ENCODE results near the gene PDGFRB. TPM values are rescaled to one million over a fixed set of nuclear protein-coding genes. Genes with fewer than 3 reads are reported as not detected.

Gene PDGFRB
- total and polyA plus RNA-seq, 9 of the 15 experiments (the other 6 are each of a cell fraction or from before 2014, with no cell fraction given): 0.01 to 1.5 (median 0.09) TPM; not detected in 3

DNA sequence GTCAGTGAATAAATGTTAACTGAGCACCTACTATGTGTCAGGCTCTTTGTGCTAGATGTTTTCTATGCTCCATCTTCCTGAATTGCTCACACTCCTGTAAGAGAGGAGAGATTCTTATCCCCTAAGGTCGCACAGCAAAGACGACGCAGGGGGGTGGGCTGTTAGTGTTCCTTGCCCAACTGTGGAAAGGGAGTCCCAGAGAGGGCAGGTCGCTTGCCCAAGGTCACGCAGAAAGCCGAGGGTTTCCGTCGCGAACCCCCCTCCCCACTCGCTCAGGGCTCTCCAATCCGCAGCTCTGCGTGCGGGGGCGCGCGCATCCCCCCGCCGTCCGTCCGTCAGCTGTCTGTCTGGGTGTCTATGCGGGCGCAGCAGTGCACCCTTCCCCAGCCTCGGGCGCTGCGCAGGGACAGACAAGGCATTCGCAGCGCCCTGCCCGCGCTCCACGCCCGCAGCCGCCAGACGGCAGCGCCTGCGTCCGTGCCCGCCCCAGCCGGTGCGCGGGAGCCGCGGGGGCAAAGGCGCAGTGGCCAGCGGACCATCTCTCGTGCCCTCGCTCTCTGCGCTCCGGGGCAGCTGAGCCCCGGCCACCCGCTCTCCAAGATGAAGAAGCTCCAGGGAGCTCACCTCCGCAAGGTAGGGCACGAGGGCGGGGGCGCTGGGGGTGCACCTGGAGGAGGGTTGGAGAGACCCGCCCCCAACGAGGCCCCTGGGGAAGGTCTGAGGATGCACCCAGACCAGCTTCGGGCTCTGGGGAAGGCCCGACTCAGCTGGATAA is 34.3 kb upstream of the PDGFRB start, which contains the start of gene SLC6A7:
Gene SLC6A7, plus strand, starts transcription at position 335 of the 775 bp plus-strand sequence. Its CDS starts 266 bp downstream, at position 601.
- peaks cover 0 to 7% of the 10 kb centered on the region in 2 experiments; a peak in 1 of 5 replicates for H3K4me1 ChIP-seq (replicated peaks in 1 of 2; ENCODE audit: control insufficient read depth in 2 of 2, insufficient read depth in 2 of 2, low read length in 2 of 2)
- H2AFZ ChIP-seq (ENCODE audit: low read depth, low read length): no peak within 1 kb of the TSS
- H4K20me1 ChIP-seq (replicated peaks; ENCODE audit: control insufficient read depth, insufficient read depth, low read length): 0 out of 2 replicates have a peak, but pooled peaks cover 7% of the 10 kb centered on the region
- no peak for ATAC-seq
- H3K36me3 ChIP-seq (ENCODE audit: control insufficient read depth, insufficient read depth, low read length): no peaks in the 10 kb centered on the region
- no peak within 1 kb of the TSS for H3K4me2 ChIP-seq (ENCODE audit: insufficient read depth, low read length)
- POLR2A ChIA-PET: interaction anchor here (1.4 kb wide), 2 partner anchors 23 to 122 kb away, joined by 3 to 6 read pairs; no protein-coding TSS in a partner anchor
- FAIRE-seq: no peak
- H3K9me1 ChIP-seq (ENCODE audit: control insufficient read depth, insufficient read depth, low read length): no peaks in the 10 kb centered on the region
- H3K9me3 ChIP-seq (replicated peaks; ENCODE audit: control insufficient read depth, insufficient read depth, low read depth, low read length): no peaks in the 10 kb centered on the region
- no peak for DNase-seq (ENCODE audit: extremely low read depth in 1 of 4, low spot score in 3 of 4)
- H3K27ac ChIP-seq (ENCODE audit: extremely low read depth, low read depth, low read length): no peak within 1 kb of the TSS
- CTCF ChIA-PET (ENCODE audit: low intra/inter-chr PET ratio): no interaction called here
- H3K4me3 ChIP-seq: no peak within 1 kb of the TSS
- intact Hi-C loops (cut with micrococcal nuclease): no loop called here
- in situ Hi-C loops (cut with MboI): no loop called here
- no TSS peak for BruUV-seq (replicated peaks)
- H3K79me2 ChIP-seq (ENCODE audit: control insufficient read depth, insufficient read depth, low read length): no peaks in the 10 kb centered on the region
- no peak within 1 kb of the TSS for H3K9ac ChIP-seq (ENCODE audit: insufficient read depth in 1 of 2, low read depth in 2 of 2, low read length in 2 of 2)
- H3K27me3 ChIP-seq (ENCODE audit: control insufficient read depth in 2 of 2, insufficient read depth in 2 of 2, low read length in 2 of 2): peaks cover 40 to 89% of the 10 kb centered on the region in 2 experiments
- TF ChIP-seq MCM3 (IDR thresholded peaks at IDR 0.05) (no peak), PTRF (tag; IDR thresholded peaks at IDR 0.05) (no peak), ZNF3 (CRISPR knock-in tag; IDR thresholded peaks at IDR 0.05) (no peak), TEAD2 (tag; IDR thresholded peaks at IDR 0.05) (no peak), ZNF431 (CRISPR knock-in tag; IDR thresholded peaks at IDR 0.05) (no peak), EWSR1 (IDR thresholded peaks at IDR 0.05; ENCODE audit: borderline replicate concordance, low read depth, partially characterized antibody) (no peak), NFIC (IDR thresholded peaks at IDR 0.05) (no peak), RBM17 (IDR thresholded peaks at IDR 0.05; ENCODE audit: borderline replicate concordance, low read depth, low read length) (no peak), SREBF2 (CRISPR knock-in tag; IDR thresholded peaks at IDR 0.05) (no peak), KAT7 (CRISPR knock-in tag; IDR thresholded peaks at IDR 0.05; ENCODE audit: borderline replicate concordance) (no peak), EZH2 (IDR thresholded peaks at IDR 0.05; ENCODE audit: borderline replicate concordance, low read depth, low read length) (no peak)
- TF ChIP-seq, protein P1, sequence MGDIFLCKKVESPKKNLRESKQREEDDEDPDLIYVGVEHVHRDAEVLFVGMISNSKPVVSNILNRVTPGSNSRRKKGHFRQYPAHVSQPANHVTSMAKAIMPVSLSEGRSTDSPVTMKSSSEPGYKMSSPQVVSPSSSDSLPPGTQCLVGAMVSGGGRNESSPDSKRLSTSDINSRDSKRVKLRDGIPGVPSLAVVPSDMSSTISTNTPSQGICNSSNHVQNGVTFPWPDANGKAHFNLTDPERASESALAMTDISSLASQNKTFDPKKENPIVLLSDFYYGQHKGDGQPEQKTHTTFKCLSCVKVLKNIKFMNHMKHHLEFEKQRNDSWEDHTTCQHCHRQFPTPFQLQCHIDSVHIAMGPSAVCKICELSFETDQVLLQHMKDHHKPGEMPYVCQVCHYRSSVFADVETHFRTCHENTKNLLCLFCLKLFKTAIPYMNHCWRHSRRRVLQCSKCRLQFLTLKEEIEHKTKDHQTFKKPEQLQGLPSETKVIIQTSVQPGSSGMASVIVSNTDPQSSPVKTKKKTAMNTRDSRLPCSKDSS (IDR thresholded peaks at IDR 0.05; ENCODE audit: low read depth, partially characterized antibody): no peak
- WGBS (ENCODE audit: insufficient coverage, low coverage, missing lambda C conversion rate): 15% methylated on average over 36 of the region's 58 CpGs
